Fibroblast of skin of right quadriceps (primary cell): ENCODE measurements around the gene RPL23.

Experiments used
- DNase-seq: peaks from one replicate; pipeline ENCODE4 v3.0.0-alpha.2; 2013

RPL23 gene

GRCh38 chr17:38867179-38867967 is 13.9 kb upstream of the RPL23 start:
- peak; percentile 78 for DNase-seq

GRCh38 chr17:38864636-38865398 is 11.3 kb upstream of the RPL23 start:
- peak; percentile 65 for DNase-seq

GRCh38 chr17:38861399-38861843 is 7.9 kb upstream of the RPL23 start:
- peak; percentile 62 for DNase-seq

- DNase-seq: no peak
Observed at GRCh38 chr17:38857271-38857670, 3.8 kb upstream of the RPL23 start.

GRCh38 chr17:38855101-38855714 is 1.7 kb upstream of the RPL23 start:
- DNase-seq: peak; percentile 90

GRCh38 chr17:38852771-38853291 is 690 bp downstream of the RPL23 start:
- no peak for DNase-seq

- no peak for DNase-seq
Observed at GRCh38 chr17:38851434-38851833, 2.1 kb downstream of the RPL23 start.

GRCh38 chr17:38850374-38850773 is 3.1 kb downstream of the RPL23 start:
- no peak for DNase-seq

- DNase-seq: no peak
Observed at GRCh38 chr17:38848939-38849605, 4.4 kb downstream of the RPL23 start.

GRCh38 chr17:38848557-38848891 is 5.0 kb downstream of the RPL23 start:
- DNase-seq: no peak

GRCh38 chr17:38844261-38844757 is 9.2 kb downstream of the RPL23 start:
- no peak for DNase-seq

- DNase-seq: no peak
Observed at GRCh38 chr17:38825762-38826247, 27.7 kb downstream of the RPL23 start.

- DNase-seq: peak; percentile 96
Observed at GRCh38 chr17:38824899-38825761, 28.4 kb downstream of the RPL23 start, which contains the start of gene CWC25. Gene CWC25, minus strand, starts transcription at chr17:38825321. Its CDS starts 138 bp downstream, at chr17:38825183.

- peak; percentile 33 for DNase-seq
Observed at GRCh38 chr17:38815576-38816193, 37.8 kb downstream of the RPL23 start.

- no peak for DNase-seq
Observed at GRCh38 chr17:38809828-38810227, 43.7 kb downstream of the RPL23 start.

GRCh38 chr17:38800237-38800760 is 53.2 kb downstream of the RPL23 start:
- DNase-seq: no peak

- DNase-seq: peak; percentile 98
Observed at GRCh38 chr17:38799501-38800236, 53.9 kb downstream of the RPL23 start, which contains the start of gene PIP4K2B. Gene PIP4K2B, minus strand, starts transcription at chr17:38799556. Its CDS starts 132 bp downstream, at chr17:38799424.

- peak; percentile 40 for DNase-seq
Observed at GRCh38 chr17:38798614-38799500, 54.7 kb downstream of the RPL23 start.
